SK-N-SH treated with all-trans-retinoic acid at 6 μM for 48 hours (cell line): ENCODE results near the gene DNAH2.

Source experiments
- ATAC-seq: fragments of 200-7000 bp; cut with Tn5 transposase; 3 replicates; pipeline ENCODE4 v1.9.1; 2020; ENCODE audit warnings: mild to moderate bottlenecking, moderate library complexity
- BACH2 ChIP-seq: fragments of 250-450 bp; sonication (Bioruptor Pico); IDR thresholded peaks from 2 replicates; pipeline ENCODE4 v1.9.0; 2021; ENCODE audit warnings: mild to moderate bottlenecking, borderline replicate concordance
- CSDC2 ChIP-seq: fragments of 250-450 bp; sonication (Bioruptor Pico); IDR thresholded peaks from 2 replicates; pipeline ENCODE4 v1.5.0; 2020; ENCODE audit warnings: mild to moderate bottlenecking, moderate library complexity
- CSRNP3 ChIP-seq: fragments of 250-450 bp; sonication (Bioruptor Pico); IDR thresholded peaks from 2 replicates; pipeline ENCODE4 v1.5.1; 2021; ENCODE audit warnings: mild to moderate bottlenecking, moderate library complexity
- ESRRG ChIP-seq: fragments of 250-450 bp; sonication (Bioruptor Pico); IDR thresholded peaks from 2 replicates; pipeline ENCODE4 v1.6.1; 2021; ENCODE audit warnings: mild to moderate bottlenecking
- GLIS3 ChIP-seq: fragments of 250-450 bp; sonication (Bioruptor Pico); IDR thresholded peaks from 2 replicates; pipeline ENCODE4 v1.5.0; 2020; ENCODE audit warnings: mild to moderate bottlenecking, moderate library complexity
- OSR1 ChIP-seq: fragments of 250-450 bp; sonication (Bioruptor Pico); IDR thresholded peaks from 2 replicates; pipeline ENCODE4 v1.8.0; 2022; ENCODE audit warnings: moderate library complexity, mild to moderate bottlenecking, inconsistent platforms
- PATZ1 ChIP-seq: fragments of 250-450 bp; sonication (Bioruptor Pico); IDR thresholded peaks from 2 replicates; pipeline ENCODE4 v1.8.0; 2020; ENCODE audit warnings: mild to moderate bottlenecking, moderate library complexity, borderline replicate concordance
- PPARA ChIP-seq: fragments of 250-450 bp; sonication (Bioruptor Pico); IDR thresholded peaks from 2 replicates; pipeline ENCODE4 v1.5.0; 2020; ENCODE audit warnings: mild to moderate bottlenecking, borderline replicate concordance
- RARB ChIP-seq: fragments of 250-450 bp; sonication (Bioruptor Pico); IDR thresholded peaks from 2 replicates; pipeline ENCODE4 v1.8.0; 2021; ENCODE audit warnings: mild to moderate bottlenecking, moderate library complexity
- SNAI2 ChIP-seq: fragments of 250-450 bp; sonication (Bioruptor Pico); IDR thresholded peaks from 2 replicates; pipeline ENCODE4 v1.5.0; 2020; ENCODE audit warnings: mild to moderate bottlenecking, moderate library complexity
- TCF4 ChIP-seq: fragments of 250-450 bp; sonication (Bioruptor Pico); IDR thresholded peaks from 2 replicates; pipeline ENCODE4 v1.8.0; 2021; ENCODE audit warnings: mild to moderate bottlenecking, moderate library complexity, borderline replicate concordance
- TOX ChIP-seq: fragments of 250-450 bp; sonication (Bioruptor Pico); IDR thresholded peaks from 2 replicates; pipeline ENCODE4 v1.8.0; 2021; ENCODE audit warnings: mild to moderate bottlenecking, moderate library complexity, borderline replicate concordance
- ZFP3 ChIP-seq: fragments of 250-450 bp; sonication (Bioruptor Pico); IDR thresholded peaks from 2 replicates; pipeline ENCODE4 v1.5.0; 2020; ENCODE audit warnings: mild to moderate bottlenecking, moderate library complexity
- ZFP30 ChIP-seq: fragments of 450-650 bp; formaldehyde crosslinking; IDR thresholded peaks from 2 replicates; pipeline ENCODE4 v1.5.0; 2022; ENCODE audit warnings: mild to moderate bottlenecking, moderate library complexity
- ZNF8 ChIP-seq: fragments of 450-650 bp; formaldehyde crosslinking; IDR thresholded peaks from 2 replicates; pipeline ENCODE4 v1.5.0; 2020; ENCODE audit warnings: mild to moderate bottlenecking, moderate library complexity
- TF ChIP-seq, protein P1 (sequence below): fragments of 250-450 bp; sonication (Bioruptor Pico); IDR thresholded peaks from 2 replicates; pipeline ENCODE4 v1.5.0; 2020; ENCODE audit warnings: mild to moderate bottlenecking, moderate library complexity
- TF ChIP-seq, protein P2 (sequence below): fragments of 250-450 bp; sonication (Bioruptor Pico); IDR thresholded peaks from 2 replicates; pipeline ENCODE4 v1.5.1; 2020; ENCODE audit warnings: low read depth, mild to moderate bottlenecking, moderate library complexity

DNAH2 gene

DNA sequence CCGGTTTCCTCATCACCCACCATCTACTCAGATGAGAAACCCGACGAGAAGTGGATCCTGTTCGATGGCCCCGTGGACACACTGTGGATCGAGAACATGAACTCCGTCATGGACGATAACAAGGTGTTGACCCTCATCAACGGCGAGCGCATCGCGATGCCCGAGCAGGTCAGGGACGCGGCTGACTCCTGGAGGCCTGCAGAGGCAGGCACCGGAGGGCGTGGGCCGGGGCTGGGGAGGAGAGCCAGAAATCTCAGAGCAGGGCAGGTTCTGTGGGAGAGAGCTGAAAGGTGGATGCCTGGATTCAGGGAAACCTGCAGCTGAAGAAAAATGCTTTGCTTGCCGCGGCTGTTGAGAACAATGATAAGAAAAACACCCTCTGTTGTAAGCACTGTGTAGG, 69.3 kb downstream of the DNAH2 start (continued):
- TF ChIP-seq, protein P1, sequence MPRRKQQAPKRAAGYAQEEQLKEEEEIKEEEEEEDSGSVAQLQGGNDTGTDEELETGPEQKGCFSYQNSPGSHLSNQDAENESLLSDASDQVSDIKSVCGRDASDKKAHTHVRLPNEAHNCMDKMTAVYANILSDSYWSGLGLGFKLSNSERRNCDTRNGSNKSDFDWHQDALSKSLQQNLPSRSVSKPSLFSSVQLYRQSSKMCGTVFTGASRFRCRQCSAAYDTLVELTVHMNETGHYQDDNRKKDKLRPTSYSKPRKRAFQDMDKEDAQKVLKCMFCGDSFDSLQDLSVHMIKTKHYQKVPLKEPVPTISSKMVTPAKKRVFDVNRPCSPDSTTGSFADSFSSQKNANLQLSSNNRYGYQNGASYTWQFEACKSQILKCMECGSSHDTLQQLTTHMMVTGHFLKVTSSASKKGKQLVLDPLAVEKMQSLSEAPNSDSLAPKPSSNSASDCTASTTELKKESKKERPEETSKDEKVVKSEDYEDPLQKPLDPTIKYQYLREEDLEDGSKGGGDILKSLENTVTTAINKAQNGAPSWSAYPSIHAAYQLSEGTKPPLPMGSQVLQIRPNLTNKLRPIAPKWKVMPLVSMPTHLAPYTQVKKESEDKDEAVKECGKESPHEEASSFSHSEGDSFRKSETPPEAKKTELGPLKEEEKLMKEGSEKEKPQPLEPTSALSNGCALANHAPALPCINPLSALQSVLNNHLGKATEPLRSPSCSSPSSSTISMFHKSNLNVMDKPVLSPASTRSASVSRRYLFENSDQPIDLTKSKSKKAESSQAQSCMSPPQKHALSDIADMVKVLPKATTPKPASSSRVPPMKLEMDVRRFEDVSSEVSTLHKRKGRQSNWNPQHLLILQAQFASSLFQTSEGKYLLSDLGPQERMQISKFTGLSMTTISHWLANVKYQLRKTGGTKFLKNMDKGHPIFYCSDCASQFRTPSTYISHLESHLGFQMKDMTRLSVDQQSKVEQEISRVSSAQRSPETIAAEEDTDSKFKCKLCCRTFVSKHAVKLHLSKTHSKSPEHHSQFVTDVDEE (CRISPR knock-in tag): no peak
- TF ChIP-seq CSDC2 (CRISPR knock-in tag) (no peak), TOX (no peak), PPARA (CRISPR knock-in tag) (no peak), ZNF8 (no peak)

DNA sequence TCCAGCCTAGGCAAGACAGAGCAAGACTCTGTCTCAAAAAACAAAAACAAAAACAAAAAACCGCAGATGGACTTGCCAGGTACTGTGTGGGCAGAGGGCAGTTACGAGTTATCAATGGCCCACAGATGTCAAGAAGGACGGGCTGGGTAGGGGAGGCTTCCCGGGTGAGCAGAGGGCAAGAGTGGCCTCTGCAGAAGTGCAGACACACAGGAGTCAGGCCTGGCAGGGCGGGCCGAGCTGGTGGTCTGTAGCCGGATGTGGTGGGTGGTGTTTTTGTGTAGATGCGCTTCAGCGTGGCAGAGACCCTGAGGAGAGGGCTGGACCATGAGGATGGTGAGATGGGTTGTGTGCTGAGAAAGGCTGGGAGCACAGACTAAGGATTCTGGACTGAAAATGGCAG, 71.6 kb downstream of the DNAH2 start:
- TF ChIP-seq, protein P2, sequence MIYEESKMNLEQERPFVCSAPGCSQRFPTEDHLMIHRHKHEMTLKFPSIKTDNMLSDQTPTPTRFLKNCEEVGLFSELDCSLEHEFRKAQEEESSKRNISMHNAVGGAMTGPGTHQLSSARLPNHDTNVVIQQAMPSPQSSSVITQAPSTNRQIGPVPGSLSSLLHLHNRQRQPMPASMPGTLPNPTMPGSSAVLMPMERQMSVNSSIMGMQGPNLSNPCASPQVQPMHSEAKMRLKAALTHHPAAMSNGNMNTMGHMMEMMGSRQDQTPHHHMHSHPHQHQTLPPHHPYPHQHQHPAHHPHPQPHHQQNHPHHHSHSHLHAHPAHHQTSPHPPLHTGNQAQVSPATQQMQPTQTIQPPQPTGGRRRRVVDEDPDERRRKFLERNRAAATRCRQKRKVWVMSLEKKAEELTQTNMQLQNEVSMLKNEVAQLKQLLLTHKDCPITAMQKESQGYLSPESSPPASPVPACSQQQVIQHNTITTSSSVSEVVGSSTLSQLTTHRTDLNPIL: no peak
- TF ChIP-seq TOX: no peak
- TF ChIP-seq OSR1 (CRISPR knock-in tag): no peak

DNA sequence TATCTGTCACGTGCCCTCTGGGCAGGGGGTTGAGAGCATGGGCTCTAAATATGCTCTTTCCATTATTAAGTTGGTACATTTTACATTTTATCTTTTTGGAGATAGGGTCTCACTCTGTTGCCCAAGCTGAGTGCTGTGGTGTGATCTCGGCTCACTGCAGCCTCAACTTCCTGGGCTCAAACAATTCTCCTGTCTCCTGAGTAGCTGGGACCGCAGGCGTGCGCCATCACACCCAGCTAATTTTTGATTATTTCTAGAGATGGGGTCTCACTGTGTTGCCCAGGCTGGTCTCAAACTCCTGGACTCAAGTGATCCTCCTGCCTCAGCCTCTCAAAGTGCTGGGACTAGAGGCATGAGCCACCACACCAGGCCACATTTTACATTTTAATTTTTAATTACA, 72.6 kb downstream of the DNAH2 start:
- no peak for ATAC-seq
- no peak for TF ChIP-seq TCF4 (CRISPR knock-in tag)
- no peak for TF ChIP-seq PATZ1
- no peak for TF ChIP-seq CSDC2 (CRISPR knock-in tag)
- TF ChIP-seq RARB: no peak
- TF ChIP-seq OSR1 (CRISPR knock-in tag): no peak
- TF ChIP-seq, protein P1 (CRISPR knock-in tag): no peak

More for the DNA sequence above, 71.6 kb downstream of the DNAH2 start:
- ATAC-seq: no peak

DNA sequence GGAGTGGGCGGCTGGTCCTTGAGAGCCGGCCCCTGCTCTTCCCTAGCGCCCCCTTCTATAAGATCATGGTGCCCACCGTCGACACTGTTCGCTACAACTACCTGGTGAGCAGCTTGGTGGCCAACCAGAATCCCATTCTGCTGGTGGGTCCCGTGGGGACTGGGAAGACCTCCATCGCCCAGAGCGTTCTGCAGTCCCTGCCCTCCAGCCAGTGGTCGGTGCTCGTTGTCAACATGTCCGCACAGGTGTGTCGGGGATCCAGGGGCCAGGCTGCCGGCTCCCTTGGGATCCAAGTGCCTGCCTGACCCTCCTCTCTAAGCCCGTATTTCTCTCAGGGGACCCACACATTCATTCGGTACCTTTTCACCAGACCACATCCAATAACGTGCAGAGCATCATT, 75.1 kb downstream of the DNAH2 start:
- no peak for ATAC-seq
- no peak for TF ChIP-seq ZNF8
- no peak for TF ChIP-seq CSRNP3 (CRISPR knock-in tag)
- no peak for TF ChIP-seq RARB
- no peak for TF ChIP-seq ESRRG
- no peak for TF ChIP-seq GLIS3 (CRISPR knock-in tag)
- TF ChIP-seq, protein P2: no peak
- TF ChIP-seq BACH2: no peak
- TF ChIP-seq PATZ1: no peak
- no peak for TF ChIP-seq SNAI2 (CRISPR knock-in tag)
- TF ChIP-seq TCF4 (CRISPR knock-in tag): no peak
- no peak for TF ChIP-seq ZFP30 (CRISPR knock-in tag)
- TF ChIP-seq ZFP3 (CRISPR knock-in tag): no peak
